ENCODE results near the gene PEBP1. TPM values are rescaled to one million over a fixed set of nuclear protein-coding genes. Genes with fewer than 3 reads are reported as not detected.

PEBP1 gene
- total RNA-seq, 1 experiment from 2014 or later: 368 TPM

- H4K20me1 ChIP-seq (ENCODE audit: low read length): no peaks in the 10 kb centered on the region
- H3K4me2 ChIP-seq (ENCODE audit: low read length): no peak overlapping the region
- peaks cover 8% of the 10 kb centered on the region; the same call in 1 of the 2 replicates for H3K4me1 ChIP-seq (ENCODE audit: insufficient read depth, low read length)
- intact Hi-C loops (cut with micrococcal nuclease): no loop called here
- H3K36me3 ChIP-seq (ENCODE audit: low read depth, low read length): no peaks in the 10 kb centered on the region
- DNase-seq (no peak), ATAC-seq (no peak)
- no peak overlapping the region for H2AFZ ChIP-seq (ENCODE audit: low read length)
- H3K4me3 ChIP-seq (ENCODE audit: low read length): no peak overlapping the region
- H3K27ac ChIP-seq (ENCODE audit: low read length): no peak overlapping the region
- POLR2A ChIA-PET (ENCODE audit: unreplicated experiment): no interaction called here
- CTCF ChIA-PET: no interaction called here
- BruUV-seq (replicated peaks): no TSS peak
- H3K27me3 ChIP-seq (ENCODE audit: low read length): no peaks in the 10 kb centered on the region
- no peaks in the 10 kb centered on the region for H3K9me3 ChIP-seq (ENCODE audit: low read length)
- no peaks in the 10 kb centered on the region for H3F3A ChIP-seq (ENCODE audit: low read length, unreplicated experiment)
- TF ChIP-seq EZH2phosphoT487 (IDR thresholded peaks at IDR 0.05; ENCODE audit: borderline replicate concordance, low read length): no peak
- no peak for TF ChIP-seq CTCF (conservative IDR thresholded peaks at IDR 0.05; ENCODE audit: low read depth, low read length)
- TF ChIP-seq EZH2 (IDR thresholded peaks at IDR 0.05; ENCODE audit: low read length, unreplicated experiment): no peak
- no peak overlapping the region for H3K9ac ChIP-seq (ENCODE audit: low read length)
- no peaks in the 10 kb centered on the region for H3K9me2 ChIP-seq (replicated peaks; ENCODE audit: low read length)
- no peaks in the 10 kb centered on the region for H3K79me2 ChIP-seq (ENCODE audit: low read length)
These were observed 53.8 kb downstream of the PEBP1 start for GRCh38 chr12:118189741-118190191.

GRCh38 chr12:118190266-118190665 is 54.3 kb downstream of the PEBP1 start:
- BruUV-seq (replicated peaks): no TSS peak
- no peaks in the 10 kb centered on the region for H3K9me2 ChIP-seq (replicated peaks; ENCODE audit: low read length)
- H3K9me3 ChIP-seq (ENCODE audit: low read length): no peaks in the 10 kb centered on the region
- H3F3A ChIP-seq (ENCODE audit: low read length, unreplicated experiment): no peaks in the 10 kb centered on the region
- ATAC-seq (no peak), DNase-seq (no peak)
- no peaks in the 10 kb centered on the region for H3K36me3 ChIP-seq (ENCODE audit: low read depth, low read length)
- H3K27ac ChIP-seq (ENCODE audit: low read length): no peak overlapping the region
- H4K20me1 ChIP-seq (ENCODE audit: low read length): no peaks in the 10 kb centered on the region
- TF ChIP-seq CTCF (conservative IDR thresholded peaks at IDR 0.05; ENCODE audit: low read depth, low read length): no peak
- TF ChIP-seq EZH2phosphoT487 (IDR thresholded peaks at IDR 0.05; ENCODE audit: borderline replicate concordance, low read length): no peak
- no peak for TF ChIP-seq EZH2 (IDR thresholded peaks at IDR 0.05; ENCODE audit: low read length, unreplicated experiment)
- CTCF ChIA-PET: no interaction called here
- H3K4me2 ChIP-seq (ENCODE audit: low read length): no peak overlapping the region
- intact Hi-C loops (cut with micrococcal nuclease): no loop called here
- H3K4me3 ChIP-seq (ENCODE audit: low read length): no peak overlapping the region
- no peak overlapping the region for H2AFZ ChIP-seq (ENCODE audit: low read length)
- H3K9ac ChIP-seq (ENCODE audit: low read length): no peak overlapping the region
- peaks cover 8% of the 10 kb centered on the region; the same call in 1 of the 2 replicates for H3K4me1 ChIP-seq (ENCODE audit: insufficient read depth, low read length)
- POLR2A ChIA-PET (ENCODE audit: unreplicated experiment): no interaction called here
- H3K27me3 ChIP-seq (ENCODE audit: low read length): no peaks in the 10 kb centered on the region
- no peaks in the 10 kb centered on the region for H3K79me2 ChIP-seq (ENCODE audit: low read length)

GRCh38 chr12:118193477-118193876 is 57.6 kb downstream of the PEBP1 start:
- CTCF ChIA-PET: interaction anchor here (0.6 kb wide), 1 partner anchor 71 kb away, joined by 3 read pairs; no protein-coding TSS in a partner anchor

More at GRCh38 chr12:118193477-118193876, 57.6 kb downstream of the PEBP1 start:
- Histone ChIP-seq H3K4me1 (ENCODE audit: insufficient read depth, low read length) (peaks cover 8% of the 10 kb centered on the region; the same call in 1 of the 2 replicates), H3K4me3 (ENCODE audit: low read length) (no peak overlapping the region), H2AFZ (ENCODE audit: low read length) (no peak overlapping the region), H3K9ac (ENCODE audit: low read length) (no peak overlapping the region), H3K27me3 (ENCODE audit: low read length) (no peaks in the 10 kb centered on the region), H3K4me2 (ENCODE audit: low read length) (no peak overlapping the region), H3K79me2 (ENCODE audit: low read length) (no peaks in the 10 kb centered on the region), H3K9me2 (replicated peaks; ENCODE audit: low read length) (no peaks in the 10 kb centered on the region), H3K36me3 (ENCODE audit: low read depth, low read length) (0 out of 2 replicates have a peak, but pooled peaks cover under 1% of the 10 kb centered on the region), H3K27ac (ENCODE audit: low read length) (no peak overlapping the region), H3K9me3 (ENCODE audit: low read length) (no peaks in the 10 kb centered on the region), H4K20me1 (ENCODE audit: low read length) (no peaks in the 10 kb centered on the region), H3F3A (ENCODE audit: low read length, unreplicated experiment) (no peaks in the 10 kb centered on the region)
- ATAC-seq (no peak), DNase-seq (no peak)
- no peak for TF ChIP-seq EZH2phosphoT487 (IDR thresholded peaks at IDR 0.05; ENCODE audit: borderline replicate concordance, low read length)
- TF ChIP-seq EZH2 (IDR thresholded peaks at IDR 0.05; ENCODE audit: low read length, unreplicated experiment): no peak
- TF ChIP-seq CTCF (conservative IDR thresholded peaks at IDR 0.05; ENCODE audit: low read depth, low read length): no peak
- intact Hi-C loops (cut with micrococcal nuclease): no loop called here
- no TSS peak for BruUV-seq (replicated peaks)
- POLR2A ChIA-PET (ENCODE audit: unreplicated experiment): no interaction called here

All from PC-3 (cell line).